NCI-H460 (cell line): Measurements from ENCODE around the gene SYT13. TPM values are rescaled to one million over a fixed set of nuclear protein-coding genes. Genes with fewer than 3 reads are reported as not detected.

Source experiments
- total RNA-seq: library from RNA; depleted of rRNA; stranded (reverse); fragments of >200 nt; shearing (Covaris generic); gene quantifications from 2 replicates; pipeline ENCODE4 v1.2.3, GENCODE V29; 2014; rRNA removed

The SYT13 gene
- total RNA-seq, 1 experiment from 2014 or later, result not detected

Other genes starting within 250 kb of the SYT13 start
- gene PRDM11, start 139.7 kb downstream of the SYT13 start, total RNA-seq, result 1.0 and 1.5 TPM in 2 replicates